OCI-LY1 (cell line): Measurements from ENCODE around the gene CPA4.

ENCODE experiments used
- H2AFZ ChIP-seq: fragments of 200-600 bp; sonication (generic), shearing (Covaris generic); 2 replicates; pipeline ENCODE4 v1.6.0; 2014; ENCODE audit warnings: antibody characterized with exemption, mild to moderate bottlenecking, low read length
- H3F3A ChIP-seq: fragments of 200-600 bp; sonication (generic), shearing (Covaris generic); 2 replicates; pipeline ENCODE4 v1.6.0; 2014; ENCODE audit warnings: mild to moderate bottlenecking, antibody characterized with exemption, low read length, moderate library complexity; ENCODE audit not compliant: insufficient read depth
- H3K27ac ChIP-seq: fragments of 200-600 bp; sonication (generic); 2 replicates; pipeline ENCODE4 v1.5.1; 2014; ENCODE audit warnings: low read length, mixed run types, mild to moderate bottlenecking, low read depth; ENCODE audit not compliant: poor library complexity, severe bottlenecking
- H3K27me3 ChIP-seq: fragments of 200-600 bp; sonication (generic); 2 replicates; pipeline ENCODE4 v1.6.0; 2014; ENCODE audit warnings: antibody characterized with exemption, mild to moderate bottlenecking, low read length, moderate library complexity; ENCODE audit not compliant: insufficient read depth
- H3K36me3 ChIP-seq: fragments of 200-600 bp; sonication (generic); 2 replicates; pipeline ENCODE4 v1.6.1; 2014; ENCODE audit warnings: mild to moderate bottlenecking, antibody characterized with exemption, low read length, moderate library complexity, mixed read lengths; ENCODE audit not compliant: insufficient read depth
- H3K4me1 ChIP-seq: fragments of 200-600 bp; sonication (generic); 2 replicates; pipeline ENCODE4 v1.5.1; 2014; ENCODE audit warnings: mild to moderate bottlenecking, low read length, moderate library complexity; ENCODE audit not compliant: insufficient read depth, severe bottlenecking
- H3K4me2 ChIP-seq: fragments of 200-600 bp; sonication (generic), shearing (Covaris generic); 2 replicates; pipeline ENCODE4 v1.6.1; 2014; ENCODE audit warnings: low read length
- H3K4me3 ChIP-seq: fragments of 200-600 bp; sonication (generic); 2 replicates; pipeline ENCODE4 v1.5.1; 2014; ENCODE audit warnings: low read length, low read depth, mild to moderate bottlenecking, mixed read lengths; ENCODE audit not compliant: poor library complexity, severe bottlenecking
- H3K79me2 ChIP-seq: fragments of 200-600 bp; shearing (Covaris generic); 2 replicates; pipeline ENCODE4 v1.6.1; 2016; ENCODE audit warnings: mixed run types, low read length, mixed read lengths; ENCODE audit not compliant: insufficient read depth
- H3K9ac ChIP-seq: fragments of 200-600 bp; sonication (generic), shearing (Covaris generic); 2 replicates; pipeline ENCODE4 v1.6.1; 2014; ENCODE audit warnings: mild to moderate bottlenecking, low read length, mixed read lengths
- H3K9me2 ChIP-seq: fragments of 200-600 bp; sonication (generic), shearing (Covaris generic); 2 replicates; pipeline ENCODE4 v1.6.1; 2014; ENCODE audit warnings: low read depth, mild to moderate bottlenecking, low read length, mixed read lengths
- H3K9me3 ChIP-seq: fragments of 200-600 bp; shearing (Covaris generic); 2 replicates; pipeline ENCODE4 v1.6.1; 2014; ENCODE audit warnings: low read length, mixed read lengths
- H4K20me1 ChIP-seq: fragments of 200-600 bp; sonication (generic), shearing (Covaris generic); 2 replicates; pipeline ENCODE4 v1.6.0; 2016; ENCODE audit warnings: mild to moderate bottlenecking, low read length; ENCODE audit not compliant: insufficient read depth
- CTCF ChIP-seq: fragments of 200-600 bp; sonication (generic), shearing (Covaris generic); IDR thresholded peaks from 2 replicates; pipeline ENCODE4 v1.5.1; 2017; ENCODE audit warnings: mild to moderate bottlenecking, antibody characterized with exemption, low read length, moderate library complexity, mixed read lengths
- EZH2 ChIP-seq: fragments of 200-600 bp; sonication (generic), shearing (Covaris generic); IDR thresholded peaks from 2 replicates; pipeline ENCODE4 v1.8.0; 2017; ENCODE audit warnings: borderline replicate concordance, mixed run types, mild to moderate bottlenecking, antibody characterized with exemption, low read length, moderate library complexity, mixed read lengths

CPA4 gene

GRCh38 chr7:130333832-130334231 lies 40.9 kb downstream of the CPA4 start:
- Histone ChIP-seq H3K79me2 (no peaks in the 10 kb centered on the region), H3K4me3 (no peak overlapping the region), H3K27me3 (0 out of 2 replicates have a peak, but pooled peaks cover 9% of the 10 kb centered on the region), H3K36me3 (no peaks in the 10 kb centered on the region; the same call in 1 of the 2 replicates), H3F3A (no peaks in the 10 kb centered on the region), H3K9ac (no peak overlapping the region), H2AFZ (no peak overlapping the region), H3K9me3 (no peaks in the 10 kb centered on the region), H4K20me1 (no peaks in the 10 kb centered on the region), H3K27ac (no peak overlapping the region), H3K9me2 (no peaks in the 10 kb centered on the region), H3K4me2 (no peak overlapping the region), H3K4me1 (no peaks in the 10 kb centered on the region)
- TF ChIP-seq CTCF (no peak), EZH2 (no peak)

- H3K9me2 ChIP-seq = no peaks in the 10 kb centered on the region
- TF ChIP-seq EZH2 (no peak), CTCF (no peak)
- H3K4me3 ChIP-seq = no peak overlapping the region
- no peaks in the 10 kb centered on the region for H3K9me3 ChIP-seq
- no peak overlapping the region for H3K4me2 ChIP-seq
- H2AFZ ChIP-seq = no peak overlapping the region
- no peaks in the 10 kb centered on the region for H4K20me1 ChIP-seq
- no peaks in the 10 kb centered on the region for H3F3A ChIP-seq
- H3K79me2 ChIP-seq = no peaks in the 10 kb centered on the region
- no peak overlapping the region for H3K9ac ChIP-seq
- H3K27me3 ChIP-seq = 0 out of 2 replicates have a peak, but pooled peaks cover 9% of the 10 kb centered on the region
- H3K4me1 ChIP-seq = no peaks in the 10 kb centered on the region
- H3K27ac ChIP-seq = no peak overlapping the region
- no peaks in the 10 kb centered on the region; the same call in 1 of the 2 replicates for H3K36me3 ChIP-seq
These were observed 41.3 kb downstream of the CPA4 start for GRCh38 chr7:130334274-130334673.

GRCh38 chr7:130337410-130337971 lies 44.5 kb downstream of the CPA4 start:
- Histone ChIP-seq H3K79me2 (no peaks in the 10 kb centered on the region), H3K4me2 (no peak overlapping the region), H3K27me3 (0 out of 2 replicates have a peak, but pooled peaks cover 9% of the 10 kb centered on the region), H3K9me3 (no peaks in the 10 kb centered on the region; the same call in 1 of the 2 replicates), H3K27ac (no peak overlapping the region), H3K9ac (no peak overlapping the region), H3K4me1 (no peaks in the 10 kb centered on the region), H3F3A (no peaks in the 10 kb centered on the region), H3K9me2 (no peaks in the 10 kb centered on the region), H3K36me3 (no peaks in the 10 kb centered on the region; the same call in 1 of the 2 replicates), H4K20me1 (no peaks in the 10 kb centered on the region), H2AFZ (no peak overlapping the region), H3K4me3 (no peak overlapping the region)
- TF ChIP-seq CTCF = no peak
- TF ChIP-seq EZH2 = no peak
